Lower leg skin (tissue), 4 donors: ENCODE measurements around the gene FAM83G. TPM values are rescaled to one million over a fixed set of nuclear protein-coding genes. Genes with fewer than 3 reads are reported as not detected.

Experiments
- DNase-seq, 2 donors: peaks; one replicate each; pipeline ENCODE4 v3.0.0-alpha.2; 2019; ENCODE audit warnings: low spot score in 2 of 2
- H3K4me3 ChIP-seq: fragments of 200-600 bp; sonication (generic); 2 replicates; pipeline ENCODE4 v1.5.1; 2017; ENCODE audit warnings: mild to moderate bottlenecking, low read depth; ENCODE audit not compliant: poor library complexity, severe bottlenecking
- POLR2A ChIP-seq, 2 donors: fragments of 450-650 bp; IDR thresholded peaks; one replicate each; pipeline ENCODE4 v1.6.1; 2016 to 2017; ENCODE audit warnings: antibody characterized with exemption in 2 of 2, mild to moderate bottlenecking in 1 of 2, moderate library complexity in 1 of 2
- WGBS, 2 donors: methylation state at CpG; one replicate each; pipeline ENCODE4 v1.1.5; 2018; 5-methylcytosine and 5-hydroxymethylcytosine counted together
- intact Hi-C: fragments of 100-400 bp; cut with DNase I; formaldehyde crosslinking; loops from one replicate; pipeline ENCODE4 v1.15.0; 2023; ENCODE audit warnings: low total_unique reads
- total RNA-seq, 4 donors: library from RNA; depleted of rRNA; stranded (reverse); fragments of >200 nt; gene quantifications; one replicate each; pipeline ENCODE4 v1.1.0, GENCODE V29; 2016
- TF ChIP-seq, protein P1 (sequence below), 3 donors: fragments of 450-650 bp; IDR thresholded peaks; one replicate each; pipeline ENCODE4 v1.5.1; 2016; ENCODE audit warnings: antibody characterized with exemption in 3 of 3, mild to moderate bottlenecking in 3 of 3, moderate library complexity in 2 of 3

Gene FAM83G
- total RNA-seq, 4 donors from 2014 or later, result 131 to 298 (median 190) TPM

DNA sequence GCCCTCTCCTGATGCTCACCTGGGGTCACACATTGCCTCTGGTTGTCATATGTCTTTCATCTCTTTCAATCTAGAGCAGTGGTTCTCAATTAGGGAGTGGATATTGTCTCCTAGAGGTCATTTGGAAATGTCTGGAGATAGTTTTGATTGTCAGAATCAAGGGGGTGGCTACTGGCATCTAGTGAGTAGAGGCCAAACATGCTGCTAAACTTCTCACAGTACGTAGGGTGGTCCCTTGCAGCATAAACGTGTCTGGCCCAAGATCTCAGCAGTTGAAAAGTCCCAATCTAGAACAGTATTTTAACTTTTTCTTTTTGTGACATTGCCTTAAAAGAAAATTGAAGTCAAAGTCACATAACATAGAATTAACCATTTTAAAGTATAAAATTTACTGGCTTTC, 83.1 kb downstream of the FAM83G start:
- no peak overlapping the region for H3K4me3 ChIP-seq
- DNase-seq, result no peak
- TF ChIP-seq, protein P1, sequence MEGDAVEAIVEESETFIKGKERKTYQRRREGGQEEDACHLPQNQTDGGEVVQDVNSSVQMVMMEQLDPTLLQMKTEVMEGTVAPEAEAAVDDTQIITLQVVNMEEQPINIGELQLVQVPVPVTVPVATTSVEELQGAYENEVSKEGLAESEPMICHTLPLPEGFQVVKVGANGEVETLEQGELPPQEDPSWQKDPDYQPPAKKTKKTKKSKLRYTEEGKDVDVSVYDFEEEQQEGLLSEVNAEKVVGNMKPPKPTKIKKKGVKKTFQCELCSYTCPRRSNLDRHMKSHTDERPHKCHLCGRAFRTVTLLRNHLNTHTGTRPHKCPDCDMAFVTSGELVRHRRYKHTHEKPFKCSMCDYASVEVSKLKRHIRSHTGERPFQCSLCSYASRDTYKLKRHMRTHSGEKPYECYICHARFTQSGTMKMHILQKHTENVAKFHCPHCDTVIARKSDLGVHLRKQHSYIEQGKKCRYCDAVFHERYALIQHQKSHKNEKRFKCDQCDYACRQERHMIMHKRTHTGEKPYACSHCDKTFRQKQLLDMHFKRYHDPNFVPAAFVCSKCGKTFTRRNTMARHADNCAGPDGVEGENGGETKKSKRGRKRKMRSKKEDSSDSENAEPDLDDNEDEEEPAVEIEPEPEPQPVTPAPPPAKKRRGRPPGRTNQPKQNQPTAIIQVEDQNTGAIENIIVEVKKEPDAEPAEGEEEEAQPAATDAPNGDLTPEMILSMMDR (IDR thresholded peaks at IDR 0.05), result no peak
- TF ChIP-seq POLR2A (IDR thresholded peaks at IDR 0.05), result no peak
- intact Hi-C loops, result no loop called here
- WGBS, 2 donors, result 72 to 74% methylated on average over 2 of the region's 2 CpGs

DNA sequence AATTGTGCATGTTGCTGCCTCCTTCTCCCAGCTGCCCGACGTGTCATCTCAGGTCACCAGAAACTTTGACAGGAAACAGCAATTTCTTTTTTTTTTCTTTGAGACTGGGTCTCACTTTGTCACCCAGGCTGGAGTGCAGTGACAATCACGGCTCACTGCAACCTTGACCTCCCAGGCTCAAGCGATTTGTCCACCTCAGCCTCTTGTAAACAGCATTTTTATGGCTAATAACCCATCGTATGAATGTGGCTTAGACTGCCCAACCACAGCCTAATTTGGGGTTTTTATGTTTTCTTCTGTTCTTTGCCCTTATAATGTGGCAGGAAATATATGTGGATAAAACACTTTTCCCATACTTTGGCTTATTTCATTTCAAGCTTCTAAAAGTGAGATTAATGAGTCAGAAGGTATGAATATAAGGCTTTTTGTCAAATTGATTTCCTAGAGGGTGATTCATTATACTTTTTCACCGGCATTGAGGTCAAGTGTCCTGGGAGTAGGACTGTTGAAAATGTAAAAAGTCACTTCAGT, 83.6 kb downstream of the FAM83G start:
- no peak for TF ChIP-seq POLR2A (IDR thresholded peaks at IDR 0.05)
- TF ChIP-seq, protein P1 (IDR thresholded peaks at IDR 0.05), result no peak
- intact Hi-C loops, result no loop called here
- H3K4me3 ChIP-seq, result no peak overlapping the region
- 61% methylated on average over 6 of the region's 6 CpGs for WGBS, 2 donors
- DNase-seq, result no peak

DNA sequence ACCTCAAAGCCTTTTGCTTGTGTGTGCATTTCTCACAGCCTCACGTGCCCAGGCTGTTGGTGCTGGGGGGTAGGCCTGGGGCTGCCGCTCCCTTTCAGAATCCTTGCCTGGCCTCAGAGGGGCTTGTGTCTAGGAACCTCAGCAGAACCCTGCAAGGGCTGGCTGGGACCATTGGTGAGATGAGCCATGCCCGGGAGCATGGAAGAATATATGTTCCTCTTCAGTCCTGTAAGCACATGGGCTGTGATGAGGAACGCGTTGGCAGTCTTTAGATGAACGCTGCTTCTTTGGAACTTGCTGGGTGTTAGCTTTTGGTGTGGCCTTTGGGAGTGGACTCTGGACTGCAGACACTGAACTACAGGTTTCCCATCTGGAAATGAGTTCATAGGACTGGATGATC, 84.6 kb downstream of the FAM83G start:
- no peak for DNase-seq
- TF ChIP-seq POLR2A (IDR thresholded peaks at IDR 0.05), result no peak
- TF ChIP-seq, protein P1 (IDR thresholded peaks at IDR 0.05), result no peak
- H3K4me3 ChIP-seq, result no peak overlapping the region
- WGBS, 2 donors, result 71 to 80% methylated on average over 6 of the region's 6 CpGs
- intact Hi-C loops, result no loop called here

Other genes starting within 250 kb of the FAM83G start
- 10 to 100 TPM; 27.9 to 49.6 (median 33.6) TPM for gene TVP23B, start 223.6 kb downstream of the FAM83G start, total RNA-seq
- gene PRPSAP2, start 146.6 kb downstream of the FAM83G start, total RNA-seq, result 10 to 100 TPM; 16.3 to 27.3 (median 23.0) TPM
- gene SLC5A10, start 52.6 kb downstream of the FAM83G start, total RNA-seq, result 1 to 10 TPM in 3 of 4 donors, under 1 TPM in 1; 0.32 to 1.4 (median 1.1) TPM
- 1 to 10 TPM in 2 of 4 donors, under 1 TPM in 2; 0.55 to 3.5 (median 1.2) TPM for gene GRAP, start 42.2 kb upstream of the FAM83G start, total RNA-seq
- gene GRAPL, start 122.8 kb upstream of the FAM83G start, total RNA-seq, result 1 to 10 TPM in 1 of 4 donors, under 1 TPM in 1, not detected in 2; 0.71 to 1.2 TPM
- 100 to 1,000 TPM in 2 of 4 donors, 10 to 100 TPM in 2; 69.4 to 251 (median 96.3) TPM for gene EPN2, start 232.6 kb upstream of the FAM83G start, total RNA-seq